ENCODE data around the gene SEPTIN2.

DNA sequence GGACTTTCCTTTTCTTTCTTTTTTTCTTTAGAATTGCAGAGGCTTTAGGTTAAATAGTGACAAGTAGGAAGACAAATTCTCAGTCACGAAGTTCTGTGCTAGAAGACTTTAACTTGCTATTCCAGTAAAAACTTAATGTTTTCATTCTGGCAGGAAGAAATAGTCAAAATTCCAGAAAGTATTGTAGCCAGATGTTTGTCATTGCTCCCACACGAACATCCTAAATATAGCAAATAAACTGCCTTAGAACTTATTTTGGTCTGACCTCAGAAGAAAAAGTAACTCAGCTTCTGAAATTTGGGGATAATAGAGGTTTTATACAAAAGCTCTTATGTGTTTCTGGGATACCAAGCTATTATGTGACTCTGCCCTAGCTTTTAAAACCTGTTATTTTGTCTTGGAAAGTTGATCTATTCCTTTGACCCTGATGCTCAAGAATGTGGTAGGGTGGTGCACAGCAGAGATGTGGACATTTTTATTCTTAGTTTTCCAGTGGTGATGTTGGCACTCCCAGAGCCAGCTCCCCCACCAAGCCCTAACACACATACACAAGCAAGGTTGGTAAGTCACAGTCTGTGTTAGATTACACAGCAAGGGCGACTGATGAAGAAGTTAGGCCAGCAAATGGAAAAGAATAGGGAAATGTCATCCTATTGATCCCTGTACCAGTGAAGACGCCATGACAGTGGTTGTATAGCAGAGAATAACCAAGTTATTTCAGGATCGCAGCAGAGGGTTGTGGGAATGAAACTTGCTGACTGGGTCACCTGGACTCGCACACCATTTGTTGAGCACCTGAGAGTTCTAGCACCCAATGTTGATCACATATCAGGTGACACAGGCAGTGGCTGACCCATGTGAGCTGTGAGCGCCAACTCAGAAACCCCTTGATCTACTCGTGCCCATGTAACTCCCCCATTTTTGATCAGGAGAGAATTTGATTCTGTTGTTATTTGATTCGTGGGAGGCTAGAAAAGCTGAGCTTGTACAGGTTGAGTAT is 64.1 kb downstream of the SEPTIN2 start:
- TF ChIP-seq TAF1 (IDR thresholded peaks at IDR 0.05; ENCODE audit: borderline replicate concordance, low read depth, low read length) = no peak
- TF ChIP-seq, protein P1, sequence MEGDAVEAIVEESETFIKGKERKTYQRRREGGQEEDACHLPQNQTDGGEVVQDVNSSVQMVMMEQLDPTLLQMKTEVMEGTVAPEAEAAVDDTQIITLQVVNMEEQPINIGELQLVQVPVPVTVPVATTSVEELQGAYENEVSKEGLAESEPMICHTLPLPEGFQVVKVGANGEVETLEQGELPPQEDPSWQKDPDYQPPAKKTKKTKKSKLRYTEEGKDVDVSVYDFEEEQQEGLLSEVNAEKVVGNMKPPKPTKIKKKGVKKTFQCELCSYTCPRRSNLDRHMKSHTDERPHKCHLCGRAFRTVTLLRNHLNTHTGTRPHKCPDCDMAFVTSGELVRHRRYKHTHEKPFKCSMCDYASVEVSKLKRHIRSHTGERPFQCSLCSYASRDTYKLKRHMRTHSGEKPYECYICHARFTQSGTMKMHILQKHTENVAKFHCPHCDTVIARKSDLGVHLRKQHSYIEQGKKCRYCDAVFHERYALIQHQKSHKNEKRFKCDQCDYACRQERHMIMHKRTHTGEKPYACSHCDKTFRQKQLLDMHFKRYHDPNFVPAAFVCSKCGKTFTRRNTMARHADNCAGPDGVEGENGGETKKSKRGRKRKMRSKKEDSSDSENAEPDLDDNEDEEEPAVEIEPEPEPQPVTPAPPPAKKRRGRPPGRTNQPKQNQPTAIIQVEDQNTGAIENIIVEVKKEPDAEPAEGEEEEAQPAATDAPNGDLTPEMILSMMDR (IDR thresholded peaks at IDR 0.05 in 2 of 3, conservative IDR thresholded peaks at IDR 0.05 in 1 of 3; ENCODE audit: control insufficient read depth in 2 of 3, extremely low read depth in 1 of 3, insufficient read depth in 1 of 3, low read depth in 3 of 3, low read length in 3 of 3) = no peak

Measured in GM12878 (cell line).